Measurements from ENCODE around the gene GRIN1. TPM values are rescaled to one million over a fixed set of nuclear protein-coding genes. Genes with fewer than 3 reads are reported as not detected.

Gene GRIN1
- total RNA-seq, 2 donors from 2014 or later: 0.35 to 0.73 TPM

GRCh38 chr9:137096785-137097546 is 42.0 kb upstream of the GRIN1 start:
- peaks cover 3% of the 10 kb centered on the region for H3K9me3 Mint-ChIP-seq
- no peak overlapping the region for H3K27ac ChIP-seq (ENCODE audit: low read depth, low read length)
- no peak overlapping the region for H3K4me3 Mint-ChIP-seq
- no peak overlapping the region for H3K9ac ChIP-seq (ENCODE audit: extremely low read depth, low read length, poor library complexity, severe bottlenecking)
- TF ChIP-seq CTCF (conservative IDR thresholded peaks at IDR 0.05): no peak
- no peaks in the 10 kb centered on the region for H3K27me3 Mint-ChIP-seq (ENCODE audit: insufficient read depth)
- H3K4me3 ChIP-seq (ENCODE audit: low read length): no peak overlapping the region
- WGBS, 2 experiments (ENCODE audit: insufficient coverage in 1 of 2, insufficient read length in 1 of 2): 93 to 95% methylated on average over 29 to 31 of the region's 31 CpGs
- DNase-seq: no peak
- H3K4me1 ChIP-seq (ENCODE audit: control insufficient read depth, insufficient read depth, low read length): no peaks in the 10 kb centered on the region
- peaks cover 34% of the 10 kb centered on the region for H3K36me3 Mint-ChIP-seq (ENCODE audit: low read depth)
- no peak overlapping the region for H3K27ac Mint-ChIP-seq
- H3K27me3 ChIP-seq (ENCODE audit: control insufficient read depth, insufficient read depth, low read length, poor library complexity, severe bottlenecking): no peaks in the 10 kb centered on the region
- no peaks in the 10 kb centered on the region for H3K4me1 Mint-ChIP-seq
- peaks cover 4% of the 10 kb centered on the region for H3K9me3 ChIP-seq (ENCODE audit: control insufficient read depth, low read length)
- peaks cover 65% of the 10 kb centered on the region for H3K36me3 ChIP-seq (ENCODE audit: control insufficient read depth, insufficient read depth, low read length)

- Mint-ChIP-seq H3K27me3 (ENCODE audit: insufficient read depth) (no peaks in the 10 kb centered on the region), H3K4me1 (no peaks in the 10 kb centered on the region), H3K27ac (no peak overlapping the region), H3K36me3 (ENCODE audit: low read depth) (peaks cover 28% of the 10 kb centered on the region), H3K4me3 (no peak overlapping the region), H3K9me3 (peaks cover 3% of the 10 kb centered on the region)
- Histone ChIP-seq H3K9me3 (ENCODE audit: control insufficient read depth, low read length) (peaks cover 14% of the 10 kb centered on the region), H3K4me3 (ENCODE audit: low read length) (no peak overlapping the region), H3K27me3 (ENCODE audit: control insufficient read depth, insufficient read depth, low read length, poor library complexity, severe bottlenecking) (no peaks in the 10 kb centered on the region), H3K27ac (ENCODE audit: low read depth, low read length) (no peak overlapping the region), H3K4me1 (ENCODE audit: control insufficient read depth, insufficient read depth, low read length) (no peaks in the 10 kb centered on the region), H3K9ac (ENCODE audit: extremely low read depth, low read length, poor library complexity, severe bottlenecking) (no peak overlapping the region), H3K36me3 (ENCODE audit: control insufficient read depth, insufficient read depth, low read length) (peaks cover 66% of the 10 kb centered on the region)
- WGBS, 2 experiments (ENCODE audit: insufficient coverage in 1 of 2, insufficient read length in 1 of 2): 91 to 99% methylated on average over 14 to 20 of the region's 20 CpGs
- TF ChIP-seq CTCF (conservative IDR thresholded peaks at IDR 0.05): no peak
- DNase-seq: no peak
These were observed 41.0 kb upstream of the GRIN1 start for GRCh38 chr9:137097761-137098462.

- no peak overlapping the region for H3K27ac ChIP-seq (ENCODE audit: low read depth, low read length)
- no peak overlapping the region for H3K9ac ChIP-seq (ENCODE audit: extremely low read depth, low read length, poor library complexity, severe bottlenecking)
- H3K4me1 ChIP-seq (ENCODE audit: control insufficient read depth, insufficient read depth, low read length): no peaks in the 10 kb centered on the region
- DNase-seq: no peak
- Mint-ChIP-seq H3K4me3 (no peak overlapping the region), H3K27me3 (ENCODE audit: insufficient read depth) (no peaks in the 10 kb centered on the region), H3K27ac (no peak overlapping the region), H3K9me3 (peaks cover 3% of the 10 kb centered on the region), H3K4me1 (no peaks in the 10 kb centered on the region), H3K36me3 (ENCODE audit: low read depth) (peaks cover 25% of the 10 kb centered on the region)
- no peaks in the 10 kb centered on the region for H3K27me3 ChIP-seq (ENCODE audit: control insufficient read depth, insufficient read depth, low read length, poor library complexity, severe bottlenecking)
- H3K36me3 ChIP-seq (ENCODE audit: control insufficient read depth, insufficient read depth, low read length): peaks cover 70% of the 10 kb centered on the region
- peaks cover 20% of the 10 kb centered on the region for H3K9me3 ChIP-seq (ENCODE audit: control insufficient read depth, low read length)
- 94 to 95% methylated on average over 14 of the region's 14 CpGs for WGBS, 2 experiments (ENCODE audit: insufficient coverage in 1 of 2, insufficient read length in 1 of 2)
- no peak for TF ChIP-seq CTCF (conservative IDR thresholded peaks at IDR 0.05)
- H3K4me3 ChIP-seq (ENCODE audit: low read length): no peak overlapping the region
These were observed 39.7 kb upstream of the GRIN1 start for GRCh38 chr9:137099231-137099630.
